PC-9 (cell line): Measurements from ENCODE around the gene CROT.

Experiments used
- EZH2 ChIP-seq: fragments of 200-600 bp; sonication (generic); IDR thresholded peaks from 2 replicates; pipeline ENCODE4 v1.8.0; 2017; ENCODE audit warnings: antibody characterized with exemption, low read depth
- TF ChIP-seq, protein P1 (sequence below): fragments of 200-600 bp; sonication (generic); conservative IDR thresholded peaks from 2 replicates; pipeline ENCODE4 v1.6.1; 2017; ENCODE audit warnings: mixed run types, antibody characterized with exemption, mild to moderate bottlenecking, moderate library complexity

DNA sequence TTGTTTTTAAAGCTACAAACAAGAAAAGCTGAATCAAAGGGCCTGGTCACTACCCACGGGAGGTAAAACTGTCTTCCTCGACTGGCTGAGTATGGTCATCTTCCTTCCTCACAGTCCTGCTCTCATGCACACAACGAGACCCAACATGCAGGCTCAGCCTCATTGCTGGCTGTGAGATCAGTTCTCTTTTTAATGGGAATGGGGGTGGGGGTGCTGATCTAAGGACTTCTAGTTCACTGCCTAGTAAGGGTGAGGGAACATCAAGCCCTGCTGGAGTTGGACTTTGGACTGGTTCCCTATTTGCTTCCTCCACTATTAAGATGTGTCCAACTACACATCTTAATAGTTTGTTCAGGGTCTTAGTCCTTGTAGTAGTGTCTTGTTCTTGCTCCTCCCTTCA lies 81.8 kb downstream of the CROT start:
- TF ChIP-seq, protein P1, sequence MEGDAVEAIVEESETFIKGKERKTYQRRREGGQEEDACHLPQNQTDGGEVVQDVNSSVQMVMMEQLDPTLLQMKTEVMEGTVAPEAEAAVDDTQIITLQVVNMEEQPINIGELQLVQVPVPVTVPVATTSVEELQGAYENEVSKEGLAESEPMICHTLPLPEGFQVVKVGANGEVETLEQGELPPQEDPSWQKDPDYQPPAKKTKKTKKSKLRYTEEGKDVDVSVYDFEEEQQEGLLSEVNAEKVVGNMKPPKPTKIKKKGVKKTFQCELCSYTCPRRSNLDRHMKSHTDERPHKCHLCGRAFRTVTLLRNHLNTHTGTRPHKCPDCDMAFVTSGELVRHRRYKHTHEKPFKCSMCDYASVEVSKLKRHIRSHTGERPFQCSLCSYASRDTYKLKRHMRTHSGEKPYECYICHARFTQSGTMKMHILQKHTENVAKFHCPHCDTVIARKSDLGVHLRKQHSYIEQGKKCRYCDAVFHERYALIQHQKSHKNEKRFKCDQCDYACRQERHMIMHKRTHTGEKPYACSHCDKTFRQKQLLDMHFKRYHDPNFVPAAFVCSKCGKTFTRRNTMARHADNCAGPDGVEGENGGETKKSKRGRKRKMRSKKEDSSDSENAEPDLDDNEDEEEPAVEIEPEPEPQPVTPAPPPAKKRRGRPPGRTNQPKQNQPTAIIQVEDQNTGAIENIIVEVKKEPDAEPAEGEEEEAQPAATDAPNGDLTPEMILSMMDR, result no peak
- no peak for TF ChIP-seq EZH2
